Activated T-cell treated with anti-CD3 and anti-CD28 coated beads, Interleukin-2, amount 50 U/mL, for 4 hours (primary cell): ENCODE measurements around the gene JDP2. TPM values are rescaled to one million over a fixed set of nuclear protein-coding genes. Genes with fewer than 3 reads are reported as not detected.
A peak's percentile ranks its signal among the peaks of the same experiment; 100 is the strongest.

Experiments used
- ATAC-seq, 2 donors: fragments of 200-7000 bp; cut with Tn5 transposase; one replicate each; pipeline ENCODE4 v1.10.0; 2021
- DNase-seq: peaks from one replicate; pipeline ENCODE4 v3.0.0-alpha.2; 2020
- H3K27me3 Mint-ChIP-seq: one replicate; pipeline ENCODE4 v1.8.0; 2021; ENCODE audit warnings: low read depth, mixed read lengths
- H3K36me3 Mint-ChIP-seq: one replicate; pipeline ENCODE4 v1.8.0; 2022; ENCODE audit warnings: mixed read lengths; ENCODE audit not compliant: insufficient read depth
- H3K4me1 Mint-ChIP-seq: one replicate; pipeline ENCODE4 v1.8.0; 2021; ENCODE audit warnings: low read depth, mixed read lengths
- H3K4me3 Mint-ChIP-seq: one replicate; pipeline ENCODE4 v1.8.0; 2021; ENCODE audit warnings: mild to moderate bottlenecking, moderate library complexity, mixed read lengths
- H3K9me3 Mint-ChIP-seq: one replicate; pipeline ENCODE4 v1.8.0; 2021; ENCODE audit warnings: mixed read lengths
- total RNA-seq, 3 donors: library from RNA; stranded (reverse); gene quantifications; one replicate each; pipeline ENCODE4 v1.2.1, GENCODE V29; 2021

The JDP2 gene
- total RNA-seq, 3 donors from 2014 or later: 0.61 to 1.3 (median 1.3) TPM

- no peak for DNase-seq
- no peaks in the 10 kb centered on the region for H3K27me3 Mint-ChIP-seq
- no peak for ATAC-seq
Measured at GRCh38 chr14:75506930-75507329, 79.1 kb downstream of the JDP2 start.

GRCh38 chr14:75510547-75510946, 82.7 kb downstream of the JDP2 start:
- Mint-ChIP-seq H3K27me3 (no peaks in the 10 kb centered on the region), H3K36me3 (no peaks in the 10 kb centered on the region), H3K4me3 (no peak overlapping the region), H3K4me1 (peaks cover 41% of the 10 kb centered on the region), H3K9me3 (peaks cover 36% of the 10 kb centered on the region)
- ATAC-seq (peak; percentile 82 to 83), DNase-seq (no peak)

More at GRCh38 chr14:75506930-75507329, 79.1 kb downstream of the JDP2 start:
- Mint-ChIP-seq H3K36me3 (no peaks in the 10 kb centered on the region), H3K4me1 (peaks cover 18% of the 10 kb centered on the region), H3K4me3 (no peak overlapping the region), H3K9me3 (peaks cover 31% of the 10 kb centered on the region)

- ATAC-seq (no peak), DNase-seq (no peak)
- Mint-ChIP-seq H3K36me3 (no peaks in the 10 kb centered on the region), H3K27me3 (no peaks in the 10 kb centered on the region), H3K9me3 (peaks cover 32% of the 10 kb centered on the region), H3K4me1 (peaks cover 47% of the 10 kb centered on the region), H3K4me3 (no peak overlapping the region)
Measured at GRCh38 chr14:75511201-75511600, 83.4 kb downstream of the JDP2 start.

GRCh38 chr14:75513911-75514672, 86.3 kb downstream of the JDP2 start:
- DNase-seq (peak; percentile 31), ATAC-seq (no peak)
- Mint-ChIP-seq H3K4me3 (peak overlapping the region; percentile 77), H3K9me3 (peaks cover 19% of the 10 kb centered on the region), H3K36me3 (no peaks in the 10 kb centered on the region), H3K4me1 (peaks cover 60% of the 10 kb centered on the region), H3K27me3 (no peaks in the 10 kb centered on the region)

GRCh38 chr14:75514673-75515628, 87.1 kb downstream of the JDP2 start:
- DNase-seq (peak; percentile 42), ATAC-seq (peak; percentile 24 to 49)
- Mint-ChIP-seq H3K9me3 (peaks cover 14% of the 10 kb centered on the region), H3K4me3 (peak overlapping the region; percentile 77), H3K27me3 (no peaks in the 10 kb centered on the region), H3K4me1 (peaks cover 60% of the 10 kb centered on the region), H3K36me3 (no peaks in the 10 kb centered on the region)

GRCh38 chr14:75515629-75515996, 87.8 kb downstream of the JDP2 start:
- DNase-seq (no peak), ATAC-seq (peak in 1 of 2 donors; percentile 29)
- Mint-ChIP-seq H3K4me3 (peak overlapping the region; percentile 77), H3K4me1 (peaks cover 61% of the 10 kb centered on the region), H3K9me3 (peaks cover 10% of the 10 kb centered on the region), H3K36me3 (no peaks in the 10 kb centered on the region), H3K27me3 (no peaks in the 10 kb centered on the region)

GRCh38 chr14:75518625-75519024, 90.8 kb downstream of the JDP2 start:
- no peak for DNase-seq
- no peak for ATAC-seq
- H3K36me3 Mint-ChIP-seq: peaks cover 9% of the 10 kb centered on the region
- H3K9me3 Mint-ChIP-seq: no peaks in the 10 kb centered on the region
- no peaks in the 10 kb centered on the region for H3K27me3 Mint-ChIP-seq
- H3K4me3 Mint-ChIP-seq: no peak overlapping the region
- peaks cover 67% of the 10 kb centered on the region for H3K4me1 Mint-ChIP-seq

- peaks cover 67% of the 10 kb centered on the region for H3K4me1 Mint-ChIP-seq
- no peaks in the 10 kb centered on the region for H3K27me3 Mint-ChIP-seq
- H3K36me3 Mint-ChIP-seq: peaks cover 17% of the 10 kb centered on the region
- ATAC-seq: no peak
- H3K4me3 Mint-ChIP-seq: no peak overlapping the region
- no peak for DNase-seq
- H3K9me3 Mint-ChIP-seq: no peaks in the 10 kb centered on the region
Measured at GRCh38 chr14:75519394-75519793, 91.6 kb downstream of the JDP2 start.

- DNase-seq (no peak), ATAC-seq (peak in 1 of 2 donors; percentile 8)
- H3K36me3 Mint-ChIP-seq: peaks cover 23% of the 10 kb centered on the region
- H3K27me3 Mint-ChIP-seq: no peaks in the 10 kb centered on the region
- no peaks in the 10 kb centered on the region for H3K9me3 Mint-ChIP-seq
- peaks cover 69% of the 10 kb centered on the region for H3K4me1 Mint-ChIP-seq
- H3K4me3 Mint-ChIP-seq: peak overlapping the region; percentile 1
Measured at GRCh38 chr14:75519826-75520728, 92.3 kb downstream of the JDP2 start.

GRCh38 chr14:75520852-75521251, 93.0 kb downstream of the JDP2 start:
- no peaks in the 10 kb centered on the region for H3K9me3 Mint-ChIP-seq
- H3K4me1 Mint-ChIP-seq: peaks cover 67% of the 10 kb centered on the region
- H3K4me3 Mint-ChIP-seq: peak overlapping the region; percentile 100
- H3K27me3 Mint-ChIP-seq: no peaks in the 10 kb centered on the region
- peaks cover 29% of the 10 kb centered on the region for H3K36me3 Mint-ChIP-seq
- no peak for DNase-seq
- ATAC-seq: no peak

GRCh38 chr14:75521415-75522199, 93.8 kb downstream of the JDP2 start:
- DNase-seq (no peak), ATAC-seq (peak; percentile 19 to 27)
- H3K27me3 Mint-ChIP-seq: no peaks in the 10 kb centered on the region
- H3K4me1 Mint-ChIP-seq: peaks cover 69% of the 10 kb centered on the region
- peak overlapping the region; percentile 100 for H3K4me3 Mint-ChIP-seq
- H3K9me3 Mint-ChIP-seq: no peaks in the 10 kb centered on the region
- peaks cover 37% of the 10 kb centered on the region for H3K36me3 Mint-ChIP-seq

GRCh38 chr14:75522224-75522982, 94.6 kb downstream of the JDP2 start, which contains the start of gene BATF:
Gene BATF (plus strand): TSS chr14:75522469. CDS start chr14:75522683, 214 bp downstream.
- Mint-ChIP-seq H3K4me1 (peaks cover 68% of the 10 kb centered on the region), H3K4me3 (peak within 1 kb of the TSS; percentile 100), H3K9me3 (no peaks in the 10 kb centered on the region), H3K36me3 (peaks cover 42% of the 10 kb centered on the region), H3K27me3 (no peaks in the 10 kb centered on the region)
- DNase-seq: peak; percentile 76
- ATAC-seq: peak; percentile 69 to 74

GRCh38 chr14:75522983-75523318, 95.1 kb downstream of the JDP2 start:
- ATAC-seq: no peak
- peaks cover 73% of the 10 kb centered on the region for H3K4me1 Mint-ChIP-seq
- DNase-seq: no peak
- no peaks in the 10 kb centered on the region for H3K27me3 Mint-ChIP-seq
- peaks cover 48% of the 10 kb centered on the region for H3K36me3 Mint-ChIP-seq
- no peaks in the 10 kb centered on the region for H3K9me3 Mint-ChIP-seq
- H3K4me3 Mint-ChIP-seq: peak overlapping the region; percentile 100
